Measurements from ENCODE around the gene SLC35E1.

SLC35E1 gene

GRCh38 chr19:16520986-16521624, 51.1 kb downstream of the SLC35E1 start:
- peaks cover 63% of the 10 kb centered on the region for H3K36me3 ChIP-seq (ENCODE audit: control insufficient read depth, insufficient read depth, low read length)
- H3K4me3 ChIP-seq (replicated peaks; ENCODE audit: low read depth, low read length): no peak overlapping the region
- H3K27me3 ChIP-seq (replicated peaks; ENCODE audit: control insufficient read depth, insufficient read depth, low read length): no peaks in the 10 kb centered on the region
- TF ChIP-seq, protein P1, sequence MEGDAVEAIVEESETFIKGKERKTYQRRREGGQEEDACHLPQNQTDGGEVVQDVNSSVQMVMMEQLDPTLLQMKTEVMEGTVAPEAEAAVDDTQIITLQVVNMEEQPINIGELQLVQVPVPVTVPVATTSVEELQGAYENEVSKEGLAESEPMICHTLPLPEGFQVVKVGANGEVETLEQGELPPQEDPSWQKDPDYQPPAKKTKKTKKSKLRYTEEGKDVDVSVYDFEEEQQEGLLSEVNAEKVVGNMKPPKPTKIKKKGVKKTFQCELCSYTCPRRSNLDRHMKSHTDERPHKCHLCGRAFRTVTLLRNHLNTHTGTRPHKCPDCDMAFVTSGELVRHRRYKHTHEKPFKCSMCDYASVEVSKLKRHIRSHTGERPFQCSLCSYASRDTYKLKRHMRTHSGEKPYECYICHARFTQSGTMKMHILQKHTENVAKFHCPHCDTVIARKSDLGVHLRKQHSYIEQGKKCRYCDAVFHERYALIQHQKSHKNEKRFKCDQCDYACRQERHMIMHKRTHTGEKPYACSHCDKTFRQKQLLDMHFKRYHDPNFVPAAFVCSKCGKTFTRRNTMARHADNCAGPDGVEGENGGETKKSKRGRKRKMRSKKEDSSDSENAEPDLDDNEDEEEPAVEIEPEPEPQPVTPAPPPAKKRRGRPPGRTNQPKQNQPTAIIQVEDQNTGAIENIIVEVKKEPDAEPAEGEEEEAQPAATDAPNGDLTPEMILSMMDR (IDR thresholded peaks at IDR 0.05; ENCODE audit: insufficient read depth, low read length, poor library complexity, severe bottlenecking): no peak
- no peak for DNase-seq (ENCODE audit: extremely low read depth, insufficient read length)

- DNase-seq (ENCODE audit: extremely low read depth, insufficient read length): no peak
- Histone ChIP-seq H3K36me3 (ENCODE audit: control insufficient read depth, insufficient read depth, low read length) (peaks cover 56% of the 10 kb centered on the region), H3K27me3 (replicated peaks; ENCODE audit: control insufficient read depth, insufficient read depth, low read length) (no peaks in the 10 kb centered on the region), H3K4me3 (replicated peaks; ENCODE audit: low read depth, low read length) (no peak overlapping the region)
- TF ChIP-seq, protein P1 (IDR thresholded peaks at IDR 0.05; ENCODE audit: insufficient read depth, low read length, poor library complexity, severe bottlenecking): no peak
Measured at GRCh38 chr19:16520074-16520973, 51.9 kb downstream of the SLC35E1 start.

GRCh38 chr19:16519230-16519687, 53.0 kb downstream of the SLC35E1 start:
- no peaks in the 10 kb centered on the region for H3K27me3 ChIP-seq (replicated peaks; ENCODE audit: control insufficient read depth, insufficient read depth, low read length)
- H3K36me3 ChIP-seq (ENCODE audit: control insufficient read depth, insufficient read depth, low read length): peaks cover 49% of the 10 kb centered on the region
- H3K4me3 ChIP-seq (replicated peaks; ENCODE audit: low read depth, low read length): no peak overlapping the region
- TF ChIP-seq, protein P1 (IDR thresholded peaks at IDR 0.05; ENCODE audit: insufficient read depth, low read length, poor library complexity, severe bottlenecking): no peak
- no peak for DNase-seq (ENCODE audit: extremely low read depth, insufficient read length)

- Histone ChIP-seq H3K27me3 (replicated peaks; ENCODE audit: control insufficient read depth, insufficient read depth, low read length) (no peaks in the 10 kb centered on the region), H3K36me3 (ENCODE audit: control insufficient read depth, insufficient read depth, low read length) (peaks cover 49% of the 10 kb centered on the region), H3K4me3 (replicated peaks; ENCODE audit: low read depth, low read length) (no peak overlapping the region)
- TF ChIP-seq, protein P1 (IDR thresholded peaks at IDR 0.05; ENCODE audit: insufficient read depth, low read length, poor library complexity, severe bottlenecking): no peak
- DNase-seq (ENCODE audit: extremely low read depth, insufficient read length): no peak
Measured at GRCh38 chr19:16518483-16519229, 53.6 kb downstream of the SLC35E1 start.

- Histone ChIP-seq H3K36me3 (ENCODE audit: control insufficient read depth, insufficient read depth, low read length) (peaks cover 43% of the 10 kb centered on the region), H3K4me3 (replicated peaks; ENCODE audit: low read depth, low read length) (no peak overlapping the region), H3K27me3 (replicated peaks; ENCODE audit: control insufficient read depth, insufficient read depth, low read length) (no peaks in the 10 kb centered on the region)
- no peak for DNase-seq (ENCODE audit: extremely low read depth, insufficient read length)
- TF ChIP-seq, protein P1 (IDR thresholded peaks at IDR 0.05; ENCODE audit: insufficient read depth, low read length, poor library complexity, severe bottlenecking): no peak
Measured at GRCh38 chr19:16518061-16518460, 54.2 kb downstream of the SLC35E1 start.
